HFFc6 (cell line): Measurements from ENCODE around the gene TYRP1. TPM values are rescaled to one million over a fixed set of nuclear protein-coding genes. Genes with fewer than 3 reads are reported as not detected.

Experiments used
- DNase-seq: peaks from one replicate; pipeline ENCODE4 v3.0.0-alpha.2; 2018
- H3K27ac Mint-ChIP-seq: 2 replicates; pipeline ENCODE4 v1.8.0; 2020; ENCODE audit warnings: mild to moderate bottlenecking, mixed read lengths
- H3K27me3 Mint-ChIP-seq: 2 replicates; pipeline ENCODE4 v1.8.0; 2021; ENCODE audit warnings: mild to moderate bottlenecking, moderate library complexity, mixed read lengths; ENCODE audit not compliant: insufficient read depth
- H3K36me3 Mint-ChIP-seq: 2 replicates; pipeline ENCODE4 v1.8.0; 2021; ENCODE audit warnings: low read depth, mixed read lengths
- H3K4me1 Mint-ChIP-seq: 2 replicates; pipeline ENCODE4 v1.8.0; 2020; ENCODE audit warnings: low read depth, mixed read lengths
- H3K4me3 Mint-ChIP-seq: 2 replicates; pipeline ENCODE4 v1.8.0; 2020; ENCODE audit warnings: mild to moderate bottlenecking, moderate library complexity, mixed read lengths
- H3K9me3 Mint-ChIP-seq: 2 replicates; pipeline ENCODE4 v1.8.0; 2020; ENCODE audit warnings: mild to moderate bottlenecking, mixed read lengths
- total RNA-seq, 6 experiments: library from RNA; stranded (reverse); fragmentation: NEBNext Ultra II Directional; extraction: Animal tissue kit (Norgen Biotek cat#: 25700); gene quantifications; 2 replicates in 1 of 6; 3 replicates in 5 of 6; pipeline ENCODE4 v1.2.3, GENCODE V29; 2021
- TF ChIP-seq, protein P1 (sequence below): fragments of 200-600 bp; sonication (generic); IDR thresholded peaks from 2 replicates; pipeline ENCODE4 v1.5.0; 2021; ENCODE audit warnings: antibody characterized with exemption, mild to moderate bottlenecking

The TYRP1 gene
- total RNA-seq, 6 experiments from 2014 or later: not detected

DNA sequence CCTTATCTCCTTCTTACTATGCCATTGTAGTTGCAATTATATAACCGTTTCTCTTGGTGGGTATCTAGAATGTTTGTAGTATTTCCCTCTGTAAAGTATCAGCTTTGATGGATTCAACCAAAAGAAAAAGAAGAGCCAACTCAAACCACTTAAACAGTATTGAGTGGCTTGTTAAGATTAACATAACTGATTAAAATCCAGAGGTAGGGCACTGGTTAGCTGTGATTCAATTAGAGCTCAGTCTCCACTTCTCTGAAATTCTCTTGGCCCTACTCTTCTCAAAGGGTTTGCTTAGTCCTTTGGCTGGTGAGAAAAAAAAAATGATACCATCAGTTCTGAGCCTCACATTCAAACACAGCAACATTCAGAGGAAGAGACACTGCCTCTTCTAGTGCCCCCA lies 37.0 kb downstream of the TYRP1 start:
- H3K27me3 Mint-ChIP-seq: peaks cover 2% of the 10 kb centered on the region; the same call in 1 of the 2 replicates
- no peaks in the 10 kb centered on the region; the same call in 1 of the 2 replicates for H3K36me3 Mint-ChIP-seq
- DNase-seq: no peak
- H3K4me1 Mint-ChIP-seq: no peaks in the 10 kb centered on the region
- no peak overlapping the region for H3K27ac Mint-ChIP-seq
- TF ChIP-seq, protein P1, sequence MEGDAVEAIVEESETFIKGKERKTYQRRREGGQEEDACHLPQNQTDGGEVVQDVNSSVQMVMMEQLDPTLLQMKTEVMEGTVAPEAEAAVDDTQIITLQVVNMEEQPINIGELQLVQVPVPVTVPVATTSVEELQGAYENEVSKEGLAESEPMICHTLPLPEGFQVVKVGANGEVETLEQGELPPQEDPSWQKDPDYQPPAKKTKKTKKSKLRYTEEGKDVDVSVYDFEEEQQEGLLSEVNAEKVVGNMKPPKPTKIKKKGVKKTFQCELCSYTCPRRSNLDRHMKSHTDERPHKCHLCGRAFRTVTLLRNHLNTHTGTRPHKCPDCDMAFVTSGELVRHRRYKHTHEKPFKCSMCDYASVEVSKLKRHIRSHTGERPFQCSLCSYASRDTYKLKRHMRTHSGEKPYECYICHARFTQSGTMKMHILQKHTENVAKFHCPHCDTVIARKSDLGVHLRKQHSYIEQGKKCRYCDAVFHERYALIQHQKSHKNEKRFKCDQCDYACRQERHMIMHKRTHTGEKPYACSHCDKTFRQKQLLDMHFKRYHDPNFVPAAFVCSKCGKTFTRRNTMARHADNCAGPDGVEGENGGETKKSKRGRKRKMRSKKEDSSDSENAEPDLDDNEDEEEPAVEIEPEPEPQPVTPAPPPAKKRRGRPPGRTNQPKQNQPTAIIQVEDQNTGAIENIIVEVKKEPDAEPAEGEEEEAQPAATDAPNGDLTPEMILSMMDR: no peak
- H3K9me3 Mint-ChIP-seq: peaks cover 5% of the 10 kb centered on the region; the same call in 1 of the 2 replicates
- no peak overlapping the region for H3K4me3 Mint-ChIP-seq

DNA sequence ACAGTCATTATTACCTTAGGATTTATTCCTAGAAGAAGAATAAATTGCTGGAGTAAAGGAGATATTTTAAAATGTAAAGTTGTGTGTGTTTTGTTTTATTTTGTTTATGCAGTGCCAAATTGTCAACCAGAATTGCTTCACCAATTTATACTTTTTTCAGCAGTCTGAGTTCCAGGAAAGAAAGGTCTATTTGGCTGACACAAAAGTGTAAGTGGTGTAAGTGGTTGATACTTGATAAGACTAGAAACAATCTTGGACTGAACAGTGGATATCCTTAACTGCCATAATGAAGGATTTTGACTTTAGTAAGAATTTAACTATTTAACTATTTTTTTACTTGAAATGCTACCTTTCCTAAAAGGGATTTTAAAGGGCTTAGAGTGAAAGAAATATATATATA lies 37.7 kb downstream of the TYRP1 start:
- TF ChIP-seq, protein P1: no peak
- H3K9me3 Mint-ChIP-seq: peaks cover 5% of the 10 kb centered on the region; the same call in 1 of the 2 replicates
- no peaks in the 10 kb centered on the region; the same call in 1 of the 2 replicates for H3K36me3 Mint-ChIP-seq
- no peaks in the 10 kb centered on the region for H3K4me1 Mint-ChIP-seq
- H3K4me3 Mint-ChIP-seq: no peak overlapping the region
- no peak overlapping the region for H3K27ac Mint-ChIP-seq
- no peak for DNase-seq
- H3K27me3 Mint-ChIP-seq: peaks cover 2% of the 10 kb centered on the region; the same call in 1 of the 2 replicates

DNA sequence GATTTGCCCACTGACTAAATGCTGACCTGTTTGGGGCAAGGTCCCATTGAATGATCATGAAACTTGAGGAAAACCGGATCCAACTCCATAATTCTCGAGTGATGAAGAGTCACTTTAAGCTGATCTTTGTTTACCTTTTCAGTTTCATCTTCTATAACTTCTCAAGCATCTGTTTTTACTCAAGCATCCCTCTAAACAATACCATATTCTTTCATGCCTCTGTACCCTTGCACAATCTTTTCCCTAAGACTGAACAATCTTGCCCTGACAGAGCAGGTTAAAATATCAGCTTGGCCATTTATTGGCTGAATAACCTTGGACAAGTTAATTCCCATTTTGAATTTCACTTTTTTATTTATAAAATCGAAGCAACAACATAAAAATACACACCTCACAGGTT lies 39.8 kb downstream of the TYRP1 start:
- Mint-ChIP-seq H3K27ac (no peak overlapping the region), H3K4me1 (no peaks in the 10 kb centered on the region), H3K27me3 (peaks cover 2% of the 10 kb centered on the region; the same call in 1 of the 2 replicates), H3K36me3 (no peaks in the 10 kb centered on the region; the same call in 1 of the 2 replicates), H3K9me3 (peaks cover 5% of the 10 kb centered on the region; the same call in 1 of the 2 replicates), H3K4me3 (no peak overlapping the region)
- DNase-seq: no peak
- TF ChIP-seq, protein P1: no peak

DNA sequence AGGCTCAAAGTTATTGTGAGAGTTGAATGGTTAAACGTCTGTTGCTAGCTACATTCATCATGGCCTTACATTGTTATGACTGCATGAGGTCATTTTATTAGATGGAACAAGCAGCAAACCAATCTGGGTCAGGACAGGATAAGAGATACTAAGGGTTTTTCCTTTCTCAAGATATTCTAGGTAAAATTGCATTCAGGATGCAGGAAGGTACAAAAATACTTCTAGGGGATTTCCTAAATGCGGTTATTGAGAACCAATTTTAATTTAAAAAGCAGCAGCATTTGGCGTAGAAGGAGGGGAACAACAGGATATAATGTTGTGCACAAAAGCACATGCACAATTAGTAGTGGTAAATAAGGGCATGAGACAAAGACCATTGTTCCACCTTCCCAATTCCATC lies 42.5 kb downstream of the TYRP1 start:
- peaks cover 2% of the 10 kb centered on the region; the same call in 1 of the 2 replicates for H3K27me3 Mint-ChIP-seq
- no peaks in the 10 kb centered on the region; the same call in 1 of the 2 replicates for H3K36me3 Mint-ChIP-seq
- peaks cover 5% of the 10 kb centered on the region; the same call in 1 of the 2 replicates for H3K9me3 Mint-ChIP-seq
- no peak overlapping the region for H3K4me3 Mint-ChIP-seq
- TF ChIP-seq, protein P1: no peak
- no peak overlapping the region for H3K27ac Mint-ChIP-seq
- no peaks in the 10 kb centered on the region; the same call in 1 of the 2 replicates for H3K4me1 Mint-ChIP-seq
- DNase-seq: no peak

DNA sequence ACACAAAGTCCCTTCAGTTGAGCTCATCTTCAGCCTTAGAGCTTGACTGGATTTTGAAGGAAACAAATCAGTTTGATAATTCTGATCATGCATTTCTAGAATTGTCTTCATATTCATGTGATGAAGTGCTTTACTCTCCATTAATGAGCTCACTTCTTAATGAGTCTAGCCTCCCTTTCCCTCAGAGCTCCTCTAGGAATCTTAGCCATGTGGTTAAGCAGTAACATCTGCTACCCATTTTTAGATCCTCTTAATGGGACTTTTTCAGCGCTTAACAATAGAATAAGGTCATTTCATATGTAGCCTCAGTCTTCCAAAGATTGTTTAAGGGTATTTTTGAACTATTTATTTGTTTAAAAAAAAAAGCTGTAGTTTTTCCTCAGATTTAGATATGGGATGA lies 44.7 kb downstream of the TYRP1 start:
- Mint-ChIP-seq H3K9me3 (peaks cover 5% of the 10 kb centered on the region; the same call in 1 of the 2 replicates), H3K4me3 (no peak overlapping the region), H3K36me3 (no peaks in the 10 kb centered on the region; the same call in 1 of the 2 replicates), H3K27me3 (peaks cover 2% of the 10 kb centered on the region; the same call in 1 of the 2 replicates), H3K4me1 (no peaks in the 10 kb centered on the region; the same call in 1 of the 2 replicates), H3K27ac (no peak overlapping the region)
- DNase-seq: no peak
- TF ChIP-seq, protein P1: no peak
